ENCODE data around the gene RFT1. TPM values are rescaled to one million over a fixed set of nuclear protein-coding genes. Genes with fewer than 3 reads are reported as not detected.

RFT1 gene
- total and polyA plus RNA-seq, 2 experiments from 2014 or later, result 11.3 to 13.3 TPM

- TF ChIP-seq JUNB (IDR thresholded peaks at IDR 0.05; ENCODE audit: unreplicated experiment) (no peak), ZNF462 (CRISPR knock-in tag; IDR thresholded peaks at IDR 0.05) (no peak), EZH2 (IDR thresholded peaks at IDR 0.05; ENCODE audit: low read depth, unreplicated experiment) (no peak), CTCF (conservative IDR thresholded peaks at IDR 0.05; ENCODE audit: low read depth in 2 of 2) (no peak), REST (IDR thresholded peaks at IDR 0.05; ENCODE audit: unreplicated experiment) (no peak), ZNF114 (CRISPR knock-in tag; IDR thresholded peaks at IDR 0.05) (no peak), NANOG (IDR thresholded peaks at IDR 0.05; ENCODE audit: borderline replicate concordance) (no peak), EZH2phosphoT487 (IDR thresholded peaks at IDR 0.05; ENCODE audit: unreplicated experiment) (no peak), POLR2AphosphoS5 (IDR thresholded peaks at IDR 0.05; ENCODE audit: low read depth) (no peak), CREB1 (CRISPR knock-in tag; IDR thresholded peaks at IDR 0.05; ENCODE audit: low read depth) (no peak)
- H3K79me2 ChIP-seq (replicated peaks; ENCODE audit: insufficient read depth), result peaks cover 82% of the 10 kb centered on the region
- ATAC-seq, result no peak
Measured at GRCh38 chr3:53039376-53039752, 90.9 kb downstream of the RFT1 start.

More at GRCh38 chr3:53039376-53039752, 90.9 kb downstream of the RFT1 start:
- H2AFZ ChIP-seq, result no peak overlapping the region
- peaks cover 12% of the 10 kb centered on the region for H3K27me3 ChIP-seq (ENCODE audit: insufficient read depth)
- H3K4me2 ChIP-seq, result no peak overlapping the region
- Mint-ChIP-seq H3K9me3 (no peaks in the 10 kb centered on the region), H3K27me3 (ENCODE audit: insufficient read depth, low read depth, poor library complexity) (peaks cover 2% of the 10 kb centered on the region), H3K27ac (no peak overlapping the region), H3K36me3 (ENCODE audit: low read depth) (no peaks in the 10 kb centered on the region), H3K4me1 (peaks cover 41% of the 10 kb centered on the region), H3K4me3 (no peak overlapping the region)
- H3K9me2 ChIP-seq (ENCODE audit: insufficient read depth), result 0 out of 2 replicates have a peak, but pooled peaks cover 6% of the 10 kb centered on the region
- no peak overlapping the region for H3K4me3 ChIP-seq
- H4K20me1 ChIP-seq (replicated peaks; ENCODE audit: insufficient read depth), result peaks cover 9% of the 10 kb centered on the region
- H3K36me3 ChIP-seq (ENCODE audit: insufficient read depth), result no peaks in the 10 kb centered on the region
- H3F3A ChIP-seq (replicated peaks; ENCODE audit: low read depth), result peaks cover 8% of the 10 kb centered on the region
- DNase-seq (ENCODE audit: low spot score), result no peak
- peaks cover 33% of the 10 kb centered on the region for H3K4me1 ChIP-seq (ENCODE audit: insufficient read depth)
- no peak overlapping the region for H3K27ac ChIP-seq (ENCODE audit: low read depth)
